Measurements from ENCODE around the gene CD19.

Gene CD19

DNA sequence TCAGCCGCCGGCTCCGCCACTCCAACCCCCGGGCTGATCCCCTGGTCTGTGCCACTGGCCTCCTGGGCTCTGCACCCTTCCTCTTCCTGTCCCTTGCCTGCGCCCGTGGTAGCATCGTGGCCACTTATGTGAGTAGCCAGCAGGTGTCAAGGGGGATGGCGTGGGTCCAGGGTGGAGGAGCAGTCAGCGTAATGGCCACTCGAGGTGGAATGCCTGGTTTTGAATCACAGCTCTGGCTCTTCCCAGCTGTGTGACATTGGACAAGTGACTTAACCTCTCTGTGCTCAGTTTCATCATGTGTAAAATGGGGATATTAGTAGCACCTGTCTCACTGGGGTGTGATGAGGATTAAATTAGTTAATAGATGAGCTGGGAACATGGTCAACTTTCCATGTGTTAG, 50.6 kb downstream of the CD19 start:
- no peak for DNase-seq (ENCODE audit: low read depth, low spot score)

DNA sequence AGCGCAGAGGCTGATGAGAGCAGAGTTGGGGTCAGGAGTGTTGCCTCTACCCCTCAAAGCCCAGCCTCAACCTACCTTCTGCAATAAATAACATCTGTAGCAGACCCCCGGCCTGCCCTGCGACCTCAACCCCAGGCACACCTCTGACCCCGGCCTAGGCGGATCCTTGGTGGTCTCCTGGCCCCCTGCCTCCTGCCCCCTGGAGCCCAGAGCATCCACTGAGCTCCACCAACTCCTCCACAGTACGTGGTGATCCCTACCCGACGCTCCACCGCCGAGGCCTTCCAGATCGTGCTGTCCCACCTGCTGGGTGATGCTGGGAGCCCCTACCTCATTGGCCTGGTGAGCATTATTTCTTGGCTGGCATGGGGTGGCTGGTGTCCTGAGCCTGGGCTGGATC, 51.2 kb downstream of the CD19 start:
- DNase-seq (ENCODE audit: low read depth, low spot score): no peak

DNA sequence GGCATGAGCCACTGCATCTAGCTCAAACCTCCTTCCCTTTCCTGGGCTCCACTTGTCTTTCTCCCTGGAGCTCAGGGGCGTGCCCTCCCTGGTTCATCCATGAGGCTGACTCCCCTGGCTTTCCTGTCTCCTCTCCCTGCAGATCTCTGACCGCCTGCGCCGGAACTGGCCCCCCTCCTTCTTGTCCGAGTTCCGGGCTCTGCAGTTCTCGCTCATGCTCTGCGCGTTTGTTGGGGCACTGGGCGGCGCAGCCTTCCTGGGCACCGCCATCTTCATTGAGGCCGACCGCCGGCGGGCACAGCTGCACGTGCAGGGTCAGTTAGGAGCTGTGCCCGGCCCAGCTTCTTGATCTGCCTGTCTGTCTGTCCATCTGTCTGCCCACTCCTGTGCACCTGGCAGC, 51.9 kb downstream of the CD19 start:
- DNase-seq (ENCODE audit: low read depth, low spot score): no peak

DNA sequence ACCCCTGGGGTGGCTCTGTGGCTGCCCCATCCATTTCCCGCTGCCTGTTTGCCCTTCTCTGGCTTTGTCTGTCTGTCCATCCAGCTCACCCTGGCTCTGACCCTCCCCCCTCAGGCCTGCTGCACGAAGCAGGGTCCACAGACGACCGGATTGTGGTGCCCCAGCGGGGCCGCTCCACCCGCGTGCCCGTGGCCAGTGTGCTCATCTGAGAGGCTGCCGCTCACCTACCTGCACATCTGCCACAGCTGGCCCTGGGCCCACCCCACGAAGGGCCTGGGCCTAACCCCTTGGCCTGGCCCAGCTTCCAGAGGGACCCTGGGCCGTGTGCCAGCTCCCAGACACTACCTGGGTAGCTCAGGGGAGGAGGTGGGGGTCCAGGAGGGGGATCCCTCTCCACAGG, 52.3 kb downstream of the CD19 start:
- DNase-seq (ENCODE audit: low read depth, low spot score): no peak

DNA sequence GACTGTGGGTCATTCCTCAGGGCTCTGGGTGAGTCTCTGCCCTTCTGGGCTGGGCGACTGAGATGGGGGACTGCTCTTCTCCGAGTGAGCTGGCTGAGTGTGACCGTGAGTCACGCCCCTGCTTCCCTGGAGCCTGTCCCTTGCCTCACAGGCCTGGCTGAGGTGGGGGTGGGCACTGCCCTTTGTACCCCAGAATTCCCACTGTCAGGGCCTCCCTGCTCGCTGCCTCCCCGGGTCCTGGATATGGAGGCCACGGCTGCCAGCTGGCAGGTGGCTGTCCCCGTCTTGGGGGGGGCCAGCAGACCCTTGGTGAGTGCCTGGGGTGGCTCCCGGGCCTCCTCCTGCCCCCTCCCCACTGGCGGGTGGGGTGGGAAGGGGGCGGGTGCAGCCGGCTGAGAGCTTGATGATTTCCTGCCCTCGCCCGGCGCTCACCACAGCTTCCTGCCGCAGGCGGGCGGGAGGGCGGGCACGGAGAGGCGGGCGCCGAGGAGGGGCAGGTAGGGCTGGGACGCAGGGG, 52.9 kb downstream of the CD19 start, which contains the start of gene LAT:
TSS of gene LAT (plus strand) at position 434 of the 517 bp plus-strand sequence. CDS start 366 bp downstream, outside the sequence.
- no peak for DNase-seq (ENCODE audit: low read depth, low spot score)

DNA sequence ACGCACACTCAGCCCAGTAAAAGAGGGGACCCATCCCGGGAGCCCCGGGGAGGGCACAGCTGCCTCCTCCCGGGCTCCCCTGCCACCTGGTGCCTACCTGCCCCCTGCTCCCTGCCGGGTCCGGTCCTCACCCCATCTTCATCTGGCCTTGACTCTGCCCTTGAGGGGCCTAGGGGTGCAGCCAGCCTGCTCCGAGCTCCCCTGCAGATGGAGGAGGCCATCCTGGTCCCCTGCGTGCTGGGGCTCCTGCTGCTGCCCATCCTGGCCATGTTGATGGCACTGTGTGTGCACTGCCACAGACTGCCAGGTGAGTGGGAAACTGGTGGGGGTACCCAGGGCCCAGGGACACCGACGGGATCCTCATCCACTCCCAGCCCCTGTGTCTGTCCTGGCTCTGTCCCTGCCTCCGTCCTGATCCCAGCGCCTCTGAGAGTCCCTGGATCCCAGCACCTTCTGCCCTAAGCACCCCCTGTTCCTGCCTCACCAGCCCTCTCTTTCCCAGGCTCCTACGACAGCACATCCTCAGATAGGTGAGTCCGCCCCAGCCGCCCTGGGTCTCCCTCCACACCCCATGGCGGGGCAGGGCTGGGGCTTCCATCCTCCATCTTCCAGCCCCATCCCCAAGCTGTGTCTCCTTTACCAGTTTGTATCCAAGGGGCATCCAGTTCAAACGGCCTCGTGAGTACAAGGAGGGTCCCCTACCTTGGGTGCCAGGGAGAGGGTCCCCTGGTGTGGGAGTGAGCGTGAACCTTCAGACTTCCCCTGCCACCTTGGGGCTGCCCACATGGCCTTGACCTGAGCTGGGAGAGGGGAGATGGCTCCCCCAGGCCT, 53.7 kb downstream of the CD19 start:
- no peak for DNase-seq (ENCODE audit: low read depth, low spot score)

DNA sequence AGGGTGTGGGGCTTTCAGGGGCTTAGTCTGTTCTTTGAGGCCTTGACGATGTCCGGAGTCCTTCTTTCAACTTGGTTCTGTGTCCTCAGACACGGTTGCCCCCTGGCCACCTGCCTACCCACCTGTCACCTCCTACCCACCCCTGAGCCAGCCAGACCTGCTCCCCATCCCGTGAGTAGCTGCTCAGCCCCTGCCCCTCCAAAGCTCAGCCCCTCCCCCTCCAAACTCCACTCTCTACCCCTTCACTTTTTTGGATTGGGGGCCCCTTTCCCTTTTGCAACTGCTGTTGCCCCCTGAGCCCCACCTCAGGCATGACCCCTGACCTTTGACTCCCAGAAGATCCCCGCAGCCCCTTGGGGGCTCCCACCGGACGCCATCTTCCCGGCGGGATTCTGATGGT, 54.3 kb downstream of the CD19 start:
- DNase-seq (ENCODE audit: low read depth, low spot score): no peak

DNA sequence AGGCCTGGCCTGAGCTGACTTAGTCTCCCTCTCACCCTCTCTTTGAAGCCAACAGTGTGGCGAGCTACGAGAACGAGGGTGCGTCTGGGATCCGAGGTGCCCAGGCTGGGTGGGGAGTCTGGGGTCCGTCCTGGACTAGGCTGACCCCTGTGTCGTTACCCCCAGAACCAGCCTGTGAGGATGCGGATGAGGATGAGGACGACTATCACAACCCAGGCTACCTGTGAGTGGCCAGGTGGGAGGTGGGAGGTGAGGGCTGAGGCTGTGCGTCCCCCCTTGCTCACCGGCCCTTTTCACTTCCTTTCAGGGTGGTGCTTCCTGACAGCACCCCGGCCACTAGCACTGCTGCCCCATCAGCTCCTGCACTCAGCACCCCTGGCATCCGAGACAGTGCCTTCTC, 54.7 kb downstream of the CD19 start:
- DNase-seq (ENCODE audit: low read depth, low spot score): no peak

DNA sequence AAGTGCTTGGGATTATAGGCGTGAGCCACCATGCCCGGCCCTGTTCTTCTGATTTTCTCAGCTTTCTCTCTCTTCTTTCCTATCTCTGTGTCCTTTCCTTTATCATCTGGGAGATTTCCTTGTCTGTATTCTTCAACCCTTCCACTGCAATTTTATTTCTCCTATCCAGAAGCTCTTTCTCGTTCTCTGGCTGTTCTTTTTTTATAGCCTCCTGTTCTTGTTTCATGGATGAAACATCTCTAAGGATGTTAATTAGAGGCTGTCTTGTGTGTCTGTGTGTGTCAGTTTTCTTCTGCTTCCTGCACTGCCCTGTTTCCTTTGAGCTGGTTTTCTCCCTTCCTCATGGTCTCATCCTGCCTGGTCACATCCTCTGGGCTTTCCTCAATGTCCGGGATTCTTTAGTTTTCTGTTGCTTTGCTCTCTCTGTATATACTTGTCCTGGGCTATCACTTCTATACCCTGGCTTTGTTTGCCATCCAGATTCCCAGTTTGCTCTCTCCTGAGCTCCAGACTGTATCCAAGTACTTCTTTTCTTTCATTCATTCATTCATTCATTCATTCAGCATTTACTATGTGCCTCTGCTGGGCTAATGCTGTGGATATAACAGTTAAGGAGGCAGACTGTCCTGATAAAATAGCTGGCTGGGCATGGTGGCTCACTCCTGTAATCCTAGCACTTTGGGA, 55.5 kb downstream of the CD19 start:
- no peak for DNase-seq (ENCODE audit: low read depth, low spot score)

All from activated naive CD8-positive, alpha-beta T cell treated with anti-CD3 and anti-CD28 coated beads, Interleukin-2, amount 50 U/mL, for 16 hours (primary cell).